ENCODE results near the gene NALCN.

DNA sequence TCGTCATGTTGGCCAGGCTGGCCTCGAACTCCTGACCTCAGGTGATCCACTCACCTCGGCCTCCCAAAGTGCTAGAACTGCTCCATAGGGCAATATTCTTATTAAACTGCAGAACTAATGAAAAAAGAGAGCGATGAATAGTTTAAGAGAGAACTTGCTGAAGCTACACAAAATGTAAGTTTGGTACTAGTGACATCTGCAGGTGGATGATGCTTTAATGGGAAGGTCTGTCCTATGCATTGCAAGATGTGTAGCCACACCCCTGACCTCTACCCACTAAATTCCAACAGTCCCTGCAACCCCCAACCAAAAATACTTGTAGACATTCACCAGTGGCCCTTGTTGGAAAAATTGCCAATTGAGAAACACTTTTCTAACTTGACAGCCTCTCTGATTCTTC is 117.8 kb downstream of the NALCN start:
- TF ChIP-seq, protein P1, sequence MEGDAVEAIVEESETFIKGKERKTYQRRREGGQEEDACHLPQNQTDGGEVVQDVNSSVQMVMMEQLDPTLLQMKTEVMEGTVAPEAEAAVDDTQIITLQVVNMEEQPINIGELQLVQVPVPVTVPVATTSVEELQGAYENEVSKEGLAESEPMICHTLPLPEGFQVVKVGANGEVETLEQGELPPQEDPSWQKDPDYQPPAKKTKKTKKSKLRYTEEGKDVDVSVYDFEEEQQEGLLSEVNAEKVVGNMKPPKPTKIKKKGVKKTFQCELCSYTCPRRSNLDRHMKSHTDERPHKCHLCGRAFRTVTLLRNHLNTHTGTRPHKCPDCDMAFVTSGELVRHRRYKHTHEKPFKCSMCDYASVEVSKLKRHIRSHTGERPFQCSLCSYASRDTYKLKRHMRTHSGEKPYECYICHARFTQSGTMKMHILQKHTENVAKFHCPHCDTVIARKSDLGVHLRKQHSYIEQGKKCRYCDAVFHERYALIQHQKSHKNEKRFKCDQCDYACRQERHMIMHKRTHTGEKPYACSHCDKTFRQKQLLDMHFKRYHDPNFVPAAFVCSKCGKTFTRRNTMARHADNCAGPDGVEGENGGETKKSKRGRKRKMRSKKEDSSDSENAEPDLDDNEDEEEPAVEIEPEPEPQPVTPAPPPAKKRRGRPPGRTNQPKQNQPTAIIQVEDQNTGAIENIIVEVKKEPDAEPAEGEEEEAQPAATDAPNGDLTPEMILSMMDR (IDR thresholded peaks at IDR 0.05), result no peak
- no peak for TF ChIP-seq POLR2A (IDR thresholded peaks at IDR 0.05)

Data from lower leg skin (tissue), 3 donors.